ENCODE results near the gene APBA2. TPM values are rescaled to one million over a fixed set of nuclear protein-coding genes. Genes with fewer than 3 reads are reported as not detected.
"Not testable (repeated sequence)": the region's sequence is repeated elsewhere in the genome, so short reads cannot be mapped to it uniquely, and the experiment has no call there.

APBA2 gene
- total and polyA plus RNA-seq, 2 donors = 6.7 to 15.3 TPM

GRCh38 chr15:28849766-28850165 is 36.0 kb upstream of the APBA2 start:
- not testable (repeated sequence) for H3K4me1 ChIP-seq (ENCODE audit: control insufficient read depth in 2 of 2, insufficient read depth in 2 of 2, low read length in 2 of 2); H3K27ac ChIP-seq (ENCODE audit: low read depth in 1 of 2, low read length in 1 of 2); H3K4me3 ChIP-seq (ENCODE audit: low read length in 2 of 2); DNase-seq (ENCODE audit: low read depth in 6 of 9, low spot score in 9 of 9); H3K36me3 ChIP-seq (ENCODE audit: control insufficient read depth in 2 of 2, insufficient read depth in 2 of 2, low read length in 1 of 2); H3K27me3 ChIP-seq (ENCODE audit: control insufficient read depth in 2 of 2, insufficient read depth in 1 of 2, low read length in 1 of 2); H3K9me3 ChIP-seq (ENCODE audit: control insufficient read depth in 2 of 2, insufficient read depth in 1 of 2, low read length in 1 of 2)
- 95% methylated on average over 24 of the region's 31 CpGs for WGBS

- not testable (repeated sequence) for H3K9me3 ChIP-seq (ENCODE audit: control insufficient read depth in 2 of 2, insufficient read depth in 1 of 2, low read length in 1 of 2); H3K27me3 ChIP-seq (ENCODE audit: control insufficient read depth in 2 of 2, insufficient read depth in 1 of 2, low read length in 1 of 2); DNase-seq (ENCODE audit: low read depth in 6 of 9, low spot score in 9 of 9); H3K4me3 ChIP-seq (ENCODE audit: low read length in 2 of 2); H3K36me3 ChIP-seq (ENCODE audit: control insufficient read depth in 2 of 2, insufficient read depth in 2 of 2, low read length in 1 of 2); H3K27ac ChIP-seq (ENCODE audit: low read depth in 1 of 2, low read length in 1 of 2); H3K4me1 ChIP-seq (ENCODE audit: control insufficient read depth in 2 of 2, insufficient read depth in 2 of 2, low read length in 2 of 2)
- WGBS = 96% methylated on average over 5 of the region's 5 CpGs
These were observed 32.1 kb upstream of the APBA2 start for GRCh38 chr15:28853654-28854053.

- WGBS = 99% methylated on average over 2 of the region's 2 CpGs
- not testable (repeated sequence) for H3K4me3 ChIP-seq (ENCODE audit: low read length in 2 of 2); H3K27me3 ChIP-seq (ENCODE audit: control insufficient read depth in 2 of 2, insufficient read depth in 1 of 2, low read length in 1 of 2); DNase-seq (ENCODE audit: low read depth in 6 of 9, low spot score in 9 of 9); H3K27ac ChIP-seq (ENCODE audit: low read depth in 1 of 2, low read length in 1 of 2); H3K9me3 ChIP-seq (ENCODE audit: control insufficient read depth in 2 of 2, insufficient read depth in 1 of 2, low read length in 1 of 2); H3K36me3 ChIP-seq (ENCODE audit: control insufficient read depth in 2 of 2, insufficient read depth in 2 of 2, low read length in 1 of 2); H3K4me1 ChIP-seq (ENCODE audit: control insufficient read depth in 2 of 2, insufficient read depth in 2 of 2, low read length in 2 of 2)
These were observed 31.2 kb upstream of the APBA2 start for GRCh38 chr15:28854578-28854977.

- Histone ChIP-seq H3K36me3 (ENCODE audit: control insufficient read depth in 2 of 2, insufficient read depth in 2 of 2, low read length in 1 of 2) (no peaks in the 10 kb centered on the region), H3K4me1 (ENCODE audit: control insufficient read depth in 2 of 2, insufficient read depth in 2 of 2, low read length in 2 of 2) (no peaks in the 10 kb centered on the region), H3K9me3 (ENCODE audit: control insufficient read depth in 2 of 2, insufficient read depth in 1 of 2, low read length in 1 of 2) (no peaks in the 10 kb centered on the region), H3K4me3 (ENCODE audit: low read length in 2 of 2) (no peak overlapping the region), H3K27me3 (ENCODE audit: control insufficient read depth in 2 of 2, insufficient read depth in 1 of 2, low read length in 1 of 2) (no peaks in the 10 kb centered on the region), H3K27ac (ENCODE audit: low read depth in 1 of 2, low read length in 1 of 2) (no peak overlapping the region)
- DNase-seq (ENCODE audit: low read depth in 6 of 9, low spot score in 9 of 9) = no peak
- WGBS = 96% methylated on average over 16 of the region's 16 CpGs
These were observed 24.7 kb upstream of the APBA2 start for GRCh38 chr15:28861031-28861534.

- H3K4me1 ChIP-seq (ENCODE audit: control insufficient read depth in 2 of 2, insufficient read depth in 2 of 2, low read length in 2 of 2); DNase-seq (ENCODE audit: low read depth in 6 of 9, low spot score in 9 of 9); H3K9me3 ChIP-seq (ENCODE audit: control insufficient read depth in 2 of 2, insufficient read depth in 1 of 2, low read length in 1 of 2); H3K27me3 ChIP-seq (ENCODE audit: control insufficient read depth in 2 of 2, insufficient read depth in 1 of 2, low read length in 1 of 2); H3K36me3 ChIP-seq (ENCODE audit: control insufficient read depth in 2 of 2, insufficient read depth in 2 of 2, low read length in 1 of 2); H3K27ac ChIP-seq (ENCODE audit: low read depth in 1 of 2, low read length in 1 of 2); H3K4me3 ChIP-seq (ENCODE audit: low read length in 2 of 2): not testable (repeated sequence)
- WGBS = 98% methylated on average over 11 of the region's 11 CpGs
These were observed 24.0 kb upstream of the APBA2 start for GRCh38 chr15:28861589-28862293.

GRCh38 chr15:28868744-28869345 is 16.9 kb upstream of the APBA2 start:
- Histone ChIP-seq H3K27me3 (ENCODE audit: control insufficient read depth in 2 of 2, insufficient read depth in 1 of 2, low read length in 1 of 2) (no peaks in the 10 kb centered on the region), H3K9me3 (ENCODE audit: control insufficient read depth in 2 of 2, insufficient read depth in 1 of 2, low read length in 1 of 2) (no peaks in the 10 kb centered on the region), H3K4me3 (ENCODE audit: low read length in 2 of 2) (no peak overlapping the region), H3K4me1 (ENCODE audit: control insufficient read depth in 2 of 2, insufficient read depth in 2 of 2, low read length in 2 of 2) (no peaks in the 10 kb centered on the region), H3K27ac (ENCODE audit: low read depth in 1 of 2, low read length in 1 of 2) (no peak overlapping the region), H3K36me3 (ENCODE audit: control insufficient read depth in 2 of 2, insufficient read depth in 2 of 2, low read length in 1 of 2) (no peaks in the 10 kb centered on the region)
- DNase-seq (ENCODE audit: low read depth in 6 of 9, low spot score in 9 of 9) = no peak
- WGBS = 96% methylated on average over 9 of the region's 9 CpGs

- DNase-seq (ENCODE audit: low read depth in 6 of 9, low spot score in 9 of 9) = no peak
- no peaks in the 10 kb centered on the region for H3K27me3 ChIP-seq (ENCODE audit: control insufficient read depth in 2 of 2, insufficient read depth in 1 of 2, low read length in 1 of 2)
- 97% methylated on average over 3 of the region's 3 CpGs for WGBS
- no peaks in the 10 kb centered on the region for H3K36me3 ChIP-seq (ENCODE audit: control insufficient read depth in 2 of 2, insufficient read depth in 2 of 2, low read length in 1 of 2)
- peaks cover 1 to 3% of the 10 kb centered on the region in 2 donors for H3K4me1 ChIP-seq (ENCODE audit: control insufficient read depth in 2 of 2, insufficient read depth in 2 of 2, low read length in 2 of 2)
- H3K27ac ChIP-seq (ENCODE audit: low read depth in 1 of 2, low read length in 1 of 2) = no peak overlapping the region
- H3K4me3 ChIP-seq (ENCODE audit: low read length in 2 of 2) = no peak overlapping the region
- H3K9me3 ChIP-seq (ENCODE audit: control insufficient read depth in 2 of 2, insufficient read depth in 1 of 2, low read length in 1 of 2) = no peaks in the 10 kb centered on the region
These were observed 14.6 kb upstream of the APBA2 start for GRCh38 chr15:28871168-28871567.

- no peak for DNase-seq (ENCODE audit: low read depth in 6 of 9, low spot score in 9 of 9)
- no peak overlapping the region for H3K4me3 ChIP-seq (ENCODE audit: low read length in 2 of 2)
- H3K27ac ChIP-seq (ENCODE audit: low read depth in 1 of 2, low read length in 1 of 2) = no peak overlapping the region
- peaks cover 5 to 7% of the 10 kb centered on the region in 2 donors for H3K4me1 ChIP-seq (ENCODE audit: control insufficient read depth in 2 of 2, insufficient read depth in 2 of 2, low read length in 2 of 2)
- H3K9me3 ChIP-seq (ENCODE audit: control insufficient read depth in 2 of 2, insufficient read depth in 1 of 2, low read length in 1 of 2) = no peaks in the 10 kb centered on the region
- no peaks in the 10 kb centered on the region for H3K27me3 ChIP-seq (ENCODE audit: control insufficient read depth in 2 of 2, insufficient read depth in 1 of 2, low read length in 1 of 2)
- H3K36me3 ChIP-seq (ENCODE audit: control insufficient read depth in 2 of 2, insufficient read depth in 2 of 2, low read length in 1 of 2) = no peaks in the 10 kb centered on the region
- 97% methylated on average over 5 of the region's 5 CpGs for WGBS
These were observed 12.8 kb upstream of the APBA2 start for GRCh38 chr15:28873006-28873405.

- Histone ChIP-seq H3K27me3 (ENCODE audit: control insufficient read depth in 2 of 2, insufficient read depth in 1 of 2, low read length in 1 of 2) (no peaks in the 10 kb centered on the region), H3K9me3 (ENCODE audit: control insufficient read depth in 2 of 2, insufficient read depth in 1 of 2, low read length in 1 of 2) (no peaks in the 10 kb centered on the region), H3K4me3 (ENCODE audit: low read length in 2 of 2) (no peak overlapping the region), H3K27ac (ENCODE audit: low read depth in 1 of 2, low read length in 1 of 2) (no peak overlapping the region), H3K36me3 (ENCODE audit: control insufficient read depth in 2 of 2, insufficient read depth in 2 of 2, low read length in 1 of 2) (no peaks in the 10 kb centered on the region), H3K4me1 (ENCODE audit: control insufficient read depth in 2 of 2, insufficient read depth in 2 of 2, low read length in 2 of 2) (peaks cover 5 to 7% of the 10 kb centered on the region in 2 donors)
- 67% methylated on average over 10 of the region's 10 CpGs for WGBS
- DNase-seq (ENCODE audit: low read depth in 6 of 9, low spot score in 9 of 9) = no peak
These were observed 12.1 kb upstream of the APBA2 start for GRCh38 chr15:28873585-28874190.
